CD14-positive monocyte (primary cell): ENCODE data around the gene PHLDB2. TPM values are rescaled to one million over a fixed set of nuclear protein-coding genes. Genes with fewer than 3 reads are reported as not detected.

Experiments
- DNase-seq, 3 donors: peaks; one replicate each; pipeline ENCODE4 v3.0.0-alpha.2; 2011 to 2022
- H2AFZ ChIP-seq: 2 replicates; pipeline ENCODE4 v1.6.0; 2012; ENCODE audit warnings: mild to moderate bottlenecking, low read depth, low read length, inconsistent platforms; ENCODE audit not compliant: insufficient read depth, poor library complexity, severe bottlenecking
- H3K27ac ChIP-seq, 2 donors: 1 replicate in 1 of 2; 2 replicates in 1 of 2; pipeline ENCODE4 v1.5.1; 2012 to 2013; ENCODE audit warnings: low read length in 2 of 2, control low read depth in 1 of 2, inconsistent platforms in 1 of 2, low read depth in 1 of 2, mild to moderate bottlenecking in 1 of 2
- H3K27me3 ChIP-seq, 2 donors: one replicate each; pipeline versions ENCODE4 v1.6.0 to v1.6.1; 2011 to 2013; ENCODE audit warnings: low read length in 2 of 2; ENCODE audit not compliant: control insufficient read depth in 2 of 2, insufficient read depth in 2 of 2
- H3K36me3 ChIP-seq, 2 donors: replicated peaks in 1 of 2; 1 replicate in 1 of 2; 2 replicates in 1 of 2; pipeline versions ENCODE4 v1.5.1 to v1.6.1; 2012 to 2013; ENCODE audit warnings: low read length in 2 of 2, control low read depth in 1 of 2, inconsistent platforms in 1 of 2, mild to moderate bottlenecking in 1 of 2; ENCODE audit not compliant: insufficient read depth in 2 of 2, control insufficient read depth in 1 of 2
- H3K4me1 ChIP-seq, 2 donors: 1 replicate in 1 of 2; 2 replicates in 1 of 2; pipeline versions ENCODE4 v1.5.1 to v1.6.1; 2012 to 2013; ENCODE audit warnings: low read length in 2 of 2, control low read depth in 1 of 2, inconsistent platforms in 1 of 2, mild to moderate bottlenecking in 1 of 2, moderate library complexity in 1 of 2; ENCODE audit not compliant: insufficient read depth in 2 of 2, control insufficient read depth in 1 of 2
- H3K4me2 ChIP-seq: replicated peaks from 2 replicates; pipeline ENCODE3; 2012; ENCODE audit warnings: low read length, moderate library complexity, mild to moderate bottlenecking; ENCODE audit not compliant: poor library complexity, severe bottlenecking; ENCODE audit errors: extremely low read depth
- H3K4me3 ChIP-seq, 3 experiments: fragments of 200-600 bp in 1 of 3; sonication (generic) in 1 of 3; replicated peaks in 1 of 3; 1 replicate in 2 of 3; 2 replicates in 1 of 3; pipeline ENCODE4 v1.5.1; 2011 to 2013; ENCODE audit warnings: low read length in 3 of 3, mild to moderate bottlenecking in 3 of 3, control low read depth in 2 of 3, low read depth in 2 of 3, inconsistent platforms in 1 of 3, moderate library complexity in 1 of 3
- H3K79me2 ChIP-seq: 2 replicates; pipeline ENCODE4 v1.6.0; 2012; ENCODE audit warnings: mild to moderate bottlenecking, control low read depth, inconsistent platforms, low read length, moderate library complexity; ENCODE audit not compliant: insufficient read depth
- H3K9ac ChIP-seq: 2 replicates; pipeline ENCODE4 v1.6.0; 2017; ENCODE audit warnings: low read length, mild to moderate bottlenecking; ENCODE audit not compliant: insufficient read depth, poor library complexity, severe bottlenecking
- H3K9me3 ChIP-seq, 2 donors: replicated peaks in 1 of 2; 1 replicate in 1 of 2; 2 replicates in 1 of 2; pipeline versions ENCODE4 v1.5.1 to v1.6.1; 2012 to 2013; ENCODE audit warnings: low read length in 2 of 2, control low read depth in 1 of 2; ENCODE audit not compliant: control insufficient read depth in 1 of 2, insufficient read depth in 1 of 2
- H4K20me1 ChIP-seq: 2 replicates; pipeline ENCODE4 v1.6.0; 2012; ENCODE audit warnings: mild to moderate bottlenecking, low read length, control low read depth, moderate library complexity; ENCODE audit not compliant: insufficient read depth
- H3K27ac Mint-ChIP-seq, 7 donors: one replicate each; pipeline ENCODE4 v1.8.0; 2020; ENCODE audit warnings: mild to moderate bottlenecking in 7 of 7, mixed read lengths in 7 of 7, moderate library complexity in 6 of 7, inconsistent platforms in 2 of 7
- H3K27me3 Mint-ChIP-seq, 3 donors: one replicate each; pipeline ENCODE4 v1.8.0; 2021 to 2022; ENCODE audit warnings: low read depth in 3 of 3, mild to moderate bottlenecking in 3 of 3, mixed read lengths in 3 of 3, moderate library complexity in 3 of 3, inconsistent platforms in 1 of 3
- H3K36me3 Mint-ChIP-seq, 2 donors: one replicate each; pipeline ENCODE4 v1.8.0; 2020; ENCODE audit warnings: mixed read lengths in 2 of 2, inconsistent platforms in 1 of 2, mild to moderate bottlenecking in 1 of 2
- H3K4me1 Mint-ChIP-seq: one replicate; pipeline ENCODE4 v1.8.0; 2020; ENCODE audit warnings: mild to moderate bottlenecking, mixed read lengths
- H3K4me3 Mint-ChIP-seq, 2 donors: one replicate each; pipeline ENCODE4 v1.8.0; 2020; ENCODE audit warnings: mild to moderate bottlenecking in 2 of 2, mixed read lengths in 2 of 2, moderate library complexity in 1 of 2
- H3K9me3 Mint-ChIP-seq, 7 donors: one replicate each; pipeline ENCODE4 v1.8.0; 2020 to 2022; ENCODE audit warnings: mixed read lengths in 7 of 7, mild to moderate bottlenecking in 6 of 7, moderate library complexity in 6 of 7, inconsistent platforms in 2 of 7
- WGBS: methylation state at CpG from one replicate; pipeline ENCODE4 v1.1.5; 2013; ENCODE audit warnings: missing lambda C conversion rate; ENCODE audit not compliant: insufficient coverage; 5-methylcytosine and 5-hydroxymethylcytosine counted together
- intact Hi-C, 2 donors: fragments of 100-400 bp; cut with micrococcal nuclease; formaldehyde crosslinking; loops; one replicate each; pipeline versions ENCODE4 v1.15.0 to v1.15.1; 2023
- polyA plus RNA-seq, 3 donors: library from polyadenylated mRNA; depleted of rRNA in 1 of 3; unstranded in 2 of 3; stranded (reverse) in 1 of 3; fragments of 300-500 nt in 2 of 3; fragments of >200 nt in 1 of 3; fragmentation: Illumina TruSeq in 2 of 3; gene quantifications; 1 replicate in 2 of 3; 2 replicates in 1 of 3; pipeline ENCODE4 v1.2.3, GENCODE V29; 2012 to 2021
- TF ChIP-seq, protein P1 (sequence below): fragments of 200-600 bp; IDR thresholded peaks from one replicate; pipeline ENCODE4 v1.8.0; 2022; ENCODE audit warnings: antibody characterized with exemption, mild to moderate bottlenecking

Gene PHLDB2
- polyA plus RNA-seq, 3 donors = 0.08 TPM; not detected in 2

DNA sequence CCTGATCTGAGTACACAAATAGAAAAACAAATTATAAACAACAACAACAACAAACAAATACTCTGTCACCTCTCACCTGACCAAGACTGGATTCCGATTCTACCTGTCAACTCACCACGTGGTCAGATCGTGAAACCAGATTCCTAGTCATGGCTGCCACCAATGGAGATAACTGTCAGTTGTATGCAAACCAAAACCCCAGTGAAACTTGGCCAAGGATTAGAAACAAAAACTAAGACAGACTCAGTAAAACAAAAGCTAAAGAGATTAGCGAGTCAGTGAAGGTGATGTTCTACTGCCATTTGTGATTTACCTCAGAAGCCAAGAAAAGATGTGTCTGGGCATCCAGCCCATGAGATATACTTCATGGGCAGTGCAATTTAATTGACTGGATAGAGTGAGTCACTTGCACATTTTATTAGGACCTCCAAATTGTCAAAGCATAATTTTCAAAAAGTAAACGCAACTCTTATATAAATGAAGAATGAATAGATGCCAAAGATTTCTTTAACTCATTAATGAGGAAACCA, 31.1 kb downstream of the PHLDB2 start:
- no peak overlapping the region for H3K4me2 ChIP-seq

DNA sequence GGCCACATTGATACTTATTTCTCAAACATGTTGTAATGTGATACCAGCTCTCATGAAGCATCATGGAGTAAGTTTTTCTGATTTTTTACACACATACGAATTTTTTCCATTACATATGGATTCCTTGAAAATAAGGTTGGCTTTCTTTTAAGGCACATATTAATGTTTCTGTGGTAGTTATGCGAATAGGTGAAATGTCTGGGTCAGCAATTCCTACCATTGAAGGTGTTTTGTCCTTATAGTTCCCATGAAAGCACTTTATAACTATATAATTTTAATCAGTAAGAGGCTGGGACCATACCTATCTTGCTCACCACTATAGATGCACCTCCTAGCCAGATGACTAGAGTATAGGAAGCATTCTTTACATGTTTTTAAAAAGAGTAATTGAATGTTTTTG, 33.0 kb downstream of the PHLDB2 start:
- no peak for DNase-seq
- Mint-ChIP-seq H3K4me3 (no peak overlapping the region), H3K27me3 (no peaks in the 10 kb centered on the region), H3K36me3 (no peaks in the 10 kb centered on the region), H3K27ac (no peak overlapping the region), H3K4me1 (no peaks in the 10 kb centered on the region), H3K9me3 (no peaks in the 10 kb centered on the region)
- no peaks in the 10 kb centered on the region for H3K36me3 ChIP-seq
- no peaks in the 10 kb centered on the region for H3K4me1 ChIP-seq
- intact Hi-C loops = loop anchor here in 1 of 2 donors (10.0 kb wide), 1 partner anchor 73 kb away; no protein-coding TSS in a partner anchor
- no peaks in the 10 kb centered on the region for H3K27me3 ChIP-seq
- no peak overlapping the region for H3K27ac ChIP-seq
- no peak overlapping the region for H2AFZ ChIP-seq
- no peaks in the 10 kb centered on the region for H3K79me2 ChIP-seq
- no peaks in the 10 kb centered on the region for H3K9me3 ChIP-seq
- TF ChIP-seq, protein P1, sequence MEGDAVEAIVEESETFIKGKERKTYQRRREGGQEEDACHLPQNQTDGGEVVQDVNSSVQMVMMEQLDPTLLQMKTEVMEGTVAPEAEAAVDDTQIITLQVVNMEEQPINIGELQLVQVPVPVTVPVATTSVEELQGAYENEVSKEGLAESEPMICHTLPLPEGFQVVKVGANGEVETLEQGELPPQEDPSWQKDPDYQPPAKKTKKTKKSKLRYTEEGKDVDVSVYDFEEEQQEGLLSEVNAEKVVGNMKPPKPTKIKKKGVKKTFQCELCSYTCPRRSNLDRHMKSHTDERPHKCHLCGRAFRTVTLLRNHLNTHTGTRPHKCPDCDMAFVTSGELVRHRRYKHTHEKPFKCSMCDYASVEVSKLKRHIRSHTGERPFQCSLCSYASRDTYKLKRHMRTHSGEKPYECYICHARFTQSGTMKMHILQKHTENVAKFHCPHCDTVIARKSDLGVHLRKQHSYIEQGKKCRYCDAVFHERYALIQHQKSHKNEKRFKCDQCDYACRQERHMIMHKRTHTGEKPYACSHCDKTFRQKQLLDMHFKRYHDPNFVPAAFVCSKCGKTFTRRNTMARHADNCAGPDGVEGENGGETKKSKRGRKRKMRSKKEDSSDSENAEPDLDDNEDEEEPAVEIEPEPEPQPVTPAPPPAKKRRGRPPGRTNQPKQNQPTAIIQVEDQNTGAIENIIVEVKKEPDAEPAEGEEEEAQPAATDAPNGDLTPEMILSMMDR = no peak
- no peak overlapping the region for H3K4me3 ChIP-seq
- H4K20me1 ChIP-seq = no peaks in the 10 kb centered on the region
- H3K9ac ChIP-seq = no peak overlapping the region
- WGBS = no CpG with 5 or more reads among the region's 2 CpGs
- no peak overlapping the region for H3K4me2 ChIP-seq

More for the DNA sequence above, 31.1 kb downstream of the PHLDB2 start:
- no peaks in the 10 kb centered on the region for H3K9me3 ChIP-seq
- H3K27me3 Mint-ChIP-seq = no peaks in the 10 kb centered on the region
- peaks cover 0 to under 1% (median 0%) of the 10 kb centered on the region in 7 donors for H3K9me3 Mint-ChIP-seq
- TF ChIP-seq, protein P1 = no peak
- DNase-seq = no peak
- no peaks in the 10 kb centered on the region for H3K36me3 ChIP-seq
- no peaks in the 10 kb centered on the region for H3K27me3 ChIP-seq
- H3K27ac Mint-ChIP-seq = no peak overlapping the region
- no peak overlapping the region for H3K4me3 ChIP-seq
- H2AFZ ChIP-seq = no peak overlapping the region
- no peaks in the 10 kb centered on the region for H3K4me1 ChIP-seq
- no peaks in the 10 kb centered on the region for H3K79me2 ChIP-seq
- H3K4me1 Mint-ChIP-seq = no peaks in the 10 kb centered on the region
- H3K36me3 Mint-ChIP-seq = no peaks in the 10 kb centered on the region
- H4K20me1 ChIP-seq = no peaks in the 10 kb centered on the region
- intact Hi-C loops = loop anchor here in 1 of 2 donors (10.0 kb wide), 1 partner anchor 75 kb away; no protein-coding TSS in a partner anchor
- H3K4me3 Mint-ChIP-seq = no peak overlapping the region
- WGBS = 94% methylated on average over 3 of the region's 5 CpGs
- no peak overlapping the region for H3K9ac ChIP-seq
- no peak overlapping the region for H3K27ac ChIP-seq
